HEK293T (cell line): ENCODE results near the gene NEGR1.

ENCODE experiments used
- CTCF ChIA-PET: fragments of 350-600 bp; formaldehyde crosslinking; extraction: SDS; loops from one replicate; lab custom pipeline; 2021; ENCODE audit warnings: antibody characterized with exemption, inconsistent platforms; lab: Yijun Ruan, JAX
- POLR2A ChIA-PET: fragments of 350-600 bp; formaldehyde crosslinking; extraction: SDS; loops from one replicate; lab custom pipeline; 2020; ENCODE audit warnings: antibody characterized with exemption, inconsistent platforms; lab: Yijun Ruan, JAX
- DNase-seq: peaks from one replicate; pipeline ENCODE4 v3.0.0; 2012; ENCODE audit warnings: mixed read lengths; ENCODE audit errors: extremely low spot score
- ARNT ChIP-seq: fragments of 450-650 bp; IDR thresholded peaks from 2 replicates; pipeline ENCODE4 v1.6.1; 2017; ENCODE audit warnings: mild to moderate bottlenecking
- BHLHE40 ChIP-seq: fragments of 450-650 bp; IDR thresholded peaks from 2 replicates; pipeline ENCODE4 v1.6.1; 2016; ENCODE audit warnings: mild to moderate bottlenecking, moderate library complexity, borderline replicate concordance
- CTBP1 ChIP-seq: fragments of 450-650 bp; IDR thresholded peaks from 2 replicates; pipeline ENCODE4 v1.6.1; 2016; ENCODE audit warnings: borderline replicate concordance
- ELF4 ChIP-seq: fragments of 450-650 bp; IDR thresholded peaks from 2 replicates; pipeline ENCODE4 v1.6.1; 2017; ENCODE audit warnings: antibody characterized with exemption
- FOXA1 ChIP-seq: fragments of 450-650 bp; IDR thresholded peaks from 2 replicates; pipeline ENCODE4 v1.6.1; 2016; ENCODE audit warnings: mild to moderate bottlenecking
- FOXK2 ChIP-seq: fragments of 450-650 bp; IDR thresholded peaks from 2 replicates; pipeline ENCODE4 v1.6.1; 2016; ENCODE audit warnings: mild to moderate bottlenecking
- FOXM1 ChIP-seq: fragments of 450-650 bp; IDR thresholded peaks from 2 replicates; pipeline ENCODE4 v1.6.1; 2017; ENCODE audit warnings: mild to moderate bottlenecking, borderline replicate concordance
- HDGF ChIP-seq: fragments of 450-650 bp; IDR thresholded peaks from 2 replicates; pipeline ENCODE4 v1.6.1; 2017; ENCODE audit warnings: antibody characterized with exemption, borderline replicate concordance
- L3MBTL2 ChIP-seq: fragments of 450-650 bp; conservative IDR thresholded peaks from 2 replicates; pipeline ENCODE4 v1.6.1; 2016; ENCODE audit warnings: mild to moderate bottlenecking
- LEF1 ChIP-seq: fragments of 450-650 bp; IDR thresholded peaks from 2 replicates; pipeline ENCODE4 v1.6.1; 2017; ENCODE audit warnings: mild to moderate bottlenecking, borderline replicate concordance
- NFRKB ChIP-seq: fragments of 450-650 bp; IDR thresholded peaks from 2 replicates; pipeline ENCODE4 v1.6.1; 2016; ENCODE audit warnings: mild to moderate bottlenecking, moderate library complexity
- SP1 ChIP-seq: fragments of 450-650 bp; IDR thresholded peaks from 2 replicates; pipeline ENCODE4 v1.6.1; 2017
- SUZ12 ChIP-seq: fragments of 450-650 bp; IDR thresholded peaks from 2 replicates; pipeline ENCODE4 v1.6.1; 2016; ENCODE audit warnings: mild to moderate bottlenecking
- TARDBP ChIP-seq: fragments of 450-650 bp; IDR thresholded peaks from 2 replicates; pipeline ENCODE4 v1.6.1; 2016
- ZNF384 ChIP-seq: fragments of 450-650 bp; IDR thresholded peaks from 2 replicates; pipeline ENCODE4 v1.6.1; 2016
- TF ChIP-seq, protein P1 (sequence below): fragments of 450-650 bp; IDR thresholded peaks from 2 replicates; pipeline ENCODE4 v1.6.1; 2016

The NEGR1 gene

DNA sequence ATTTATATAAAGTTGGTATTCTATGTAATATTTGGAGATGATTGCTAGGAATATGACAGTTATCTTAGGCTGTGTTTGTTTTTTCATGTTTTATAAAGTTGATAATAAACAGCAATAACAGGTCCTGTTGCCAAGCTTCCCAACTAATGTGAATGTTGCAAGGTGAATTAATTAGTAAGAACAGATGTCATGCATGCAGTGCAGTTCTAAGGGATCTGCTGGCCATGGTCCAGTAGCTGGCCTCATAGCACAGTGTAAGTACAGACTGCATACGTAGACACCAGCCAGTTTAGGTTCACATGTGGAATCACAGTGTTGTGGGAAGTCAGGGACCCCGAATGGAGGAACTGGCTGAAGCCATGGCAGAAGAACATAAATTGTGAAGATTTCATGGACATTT lies 478.2 kb downstream of the NEGR1 start:
- CTCF ChIA-PET: no interaction called here
- POLR2A ChIA-PET: no interaction called here
- TF ChIP-seq FOXK2 (no peak), BHLHE40 (no peak), TARDBP (no peak), SUZ12 (no peak), LEF1 (no peak), ARNT (no peak), FOXA1 (no peak), L3MBTL2 (no peak), FOXM1 (no peak), NFRKB (no peak), ELF4 (no peak), SP1 (no peak), ZNF384 (no peak), CTBP1 (no peak), HDGF (no peak)
- TF ChIP-seq, protein P1, sequence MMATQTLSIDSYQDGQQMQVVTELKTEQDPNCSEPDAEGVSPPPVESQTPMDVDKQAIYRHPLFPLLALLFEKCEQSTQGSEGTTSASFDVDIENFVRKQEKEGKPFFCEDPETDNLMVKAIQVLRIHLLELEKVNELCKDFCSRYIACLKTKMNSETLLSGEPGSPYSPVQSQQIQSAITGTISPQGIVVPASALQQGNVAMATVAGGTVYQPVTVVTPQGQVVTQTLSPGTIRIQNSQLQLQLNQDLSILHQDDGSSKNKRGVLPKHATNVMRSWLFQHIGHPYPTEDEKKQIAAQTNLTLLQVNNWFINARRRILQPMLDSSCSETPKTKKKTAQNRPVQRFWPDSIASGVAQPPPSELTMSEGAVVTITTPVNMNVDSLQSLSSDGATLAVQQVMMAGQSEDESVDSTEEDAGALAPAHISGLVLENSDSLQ: no peak
- no peak for DNase-seq

- no peak for TF ChIP-seq SUZ12
- TF ChIP-seq LEF1: no peak
- no peak for TF ChIP-seq FOXM1
- TF ChIP-seq NFRKB: no peak
- no peak for TF ChIP-seq CTBP1
- no peak for TF ChIP-seq ELF4
- TF ChIP-seq HDGF: no peak
- no peak for TF ChIP-seq ZNF384
- TF ChIP-seq BHLHE40: no peak
- TF ChIP-seq TARDBP: no peak
- no peak for TF ChIP-seq ARNT
- no peak for TF ChIP-seq FOXK2
- TF ChIP-seq L3MBTL2: no peak
- no peak for TF ChIP-seq SP1
- no peak for DNase-seq
- CTCF ChIA-PET: no interaction called here
- POLR2A ChIA-PET: no interaction called here
Observed at GRCh38 chr1:71796006-71796405, 486.3 kb downstream of the NEGR1 start.

- ChIA-PET POLR2A (no interaction called here), CTCF (no interaction called here)
- TF ChIP-seq, protein P1: no peak
- TF ChIP-seq FOXK2: no peak
- TF ChIP-seq BHLHE40: no peak
- no peak for TF ChIP-seq L3MBTL2
- no peak for DNase-seq
Observed at GRCh38 chr1:71792264-71792663, 490.1 kb downstream of the NEGR1 start.

GRCh38 chr1:71788113-71788512 lies 494.2 kb downstream of the NEGR1 start:
- TF ChIP-seq SP1 (no peak), LEF1 (no peak), L3MBTL2 (no peak), FOXA1 (no peak), ELF4 (no peak), FOXM1 (no peak), ZNF384 (no peak), SUZ12 (no peak), ARNT (no peak), NFRKB (no peak), HDGF (no peak), FOXK2 (no peak), CTBP1 (no peak), BHLHE40 (no peak)
- TF ChIP-seq, protein P1: no peak
- no peak for DNase-seq
- POLR2A ChIA-PET: no interaction called here
- CTCF ChIA-PET: no interaction called here

DNA sequence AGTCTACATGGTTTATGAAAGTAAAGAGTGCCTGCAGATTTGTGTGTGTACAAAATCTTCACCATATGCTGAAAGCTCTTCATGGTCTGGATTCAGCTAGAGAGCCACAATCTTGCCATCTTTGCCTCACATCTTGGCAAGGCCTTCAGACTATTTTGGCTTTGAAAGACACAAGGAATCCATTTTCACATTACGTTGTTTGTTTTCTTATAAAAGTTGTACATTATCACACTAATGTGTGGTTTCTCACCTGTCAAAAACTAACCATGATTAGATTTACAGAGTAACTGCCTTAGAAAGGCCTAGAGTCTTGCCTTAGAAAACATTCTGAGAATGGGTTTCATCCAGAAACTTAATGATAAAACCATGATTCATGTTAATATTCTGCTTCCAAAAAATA lies 494.6 kb downstream of the NEGR1 start:
- ChIA-PET POLR2A (no interaction called here), CTCF (no interaction called here)
- TF ChIP-seq ZNF384 (no peak), ARNT (no peak), CTBP1 (no peak), FOXM1 (no peak), FOXA1 (no peak), FOXK2 (no peak), L3MBTL2 (no peak), TARDBP (no peak)
- TF ChIP-seq, protein P1: no peak
- no peak for DNase-seq

GRCh38 chr1:71786218-71786617 lies 496.1 kb downstream of the NEGR1 start:
- POLR2A ChIA-PET: no interaction called here

More at GRCh38 chr1:71786218-71786617, 496.1 kb downstream of the NEGR1 start:
- DNase-seq: no peak
- CTCF ChIA-PET: no interaction called here
- TF ChIP-seq ZNF384: no peak
- TF ChIP-seq, protein P1: no peak
- no peak for TF ChIP-seq BHLHE40
- no peak for TF ChIP-seq SP1
- no peak for TF ChIP-seq LEF1
- TF ChIP-seq FOXA1: no peak
- TF ChIP-seq L3MBTL2: no peak
- TF ChIP-seq FOXK2: no peak
- TF ChIP-seq HDGF: no peak
- no peak for TF ChIP-seq SUZ12
- TF ChIP-seq ARNT: no peak
- no peak for TF ChIP-seq NFRKB
- no peak for TF ChIP-seq ELF4
- TF ChIP-seq TARDBP: no peak
- TF ChIP-seq FOXM1: no peak
- no peak for TF ChIP-seq CTBP1
